HepG2 (cell line): ENCODE data around the gene TXNRD3. TPM values are rescaled to one million over a fixed set of nuclear protein-coding genes. Genes with fewer than 3 reads are reported as not detected.
A peak's percentile ranks its signal among the peaks of the same experiment; 100 is the strongest.

Experiments
- CC2D1A ChIP-seq: sonication (generic); formaldehyde crosslinking; IDR thresholded peaks from 2 replicates; pipeline ENCODE4 v1.8.1; 2023; ENCODE audit warnings: mild to moderate bottlenecking, missing genetic modification reagents
- ELK4 ChIP-seq: sonication (generic); formaldehyde crosslinking; IDR thresholded peaks from 2 replicates; pipeline ENCODE4 v1.9.0; 2021; ENCODE audit warnings: missing genetic modification reagents, borderline replicate concordance
- FOXA3 ChIP-seq: IDR thresholded peaks from 2 replicates; pipeline ENCODE4 v1.6.1; 2016; ENCODE audit warnings: missing genetic modification reagents, missing compliant biosample characterization
- HOXA7 ChIP-seq: sonication (generic); formaldehyde crosslinking; IDR thresholded peaks from 2 replicates; pipeline ENCODE4 v1.8.1; 2022; ENCODE audit warnings: mild to moderate bottlenecking, missing genetic modification reagents, moderate library complexity
- IKZF1 ChIP-seq: fragments of 450-650 bp; IDR thresholded peaks from 2 replicates; pipeline ENCODE4 v1.7.1; 2016
- KAT8 ChIP-seq: IDR thresholded peaks from 2 replicates; pipeline ENCODE4 v1.6.1; 2016; ENCODE audit warnings: missing genetic modification reagents, missing compliant biosample characterization
- KLF16 ChIP-seq, 2 experiments: sonication (generic) in 1 of 2; formaldehyde crosslinking in 1 of 2; IDR thresholded peaks; 2 replicates each; pipeline versions ENCODE4 v1.6.1 to v1.8.0; 2016 to 2023; ENCODE audit warnings: missing genetic modification reagents in 2 of 2, missing compliant biosample characterization in 1 of 2
- MIXL1 ChIP-seq: IDR thresholded peaks from 2 replicates; pipeline ENCODE4 v1.6.1; 2016
- MLLT10 ChIP-seq: sonication (generic); formaldehyde crosslinking; IDR thresholded peaks from 2 replicates; pipeline ENCODE4 v1.4.0; 2020; ENCODE audit warnings: missing genetic modification reagents
- PAF1 ChIP-seq: IDR thresholded peaks from 2 replicates; pipeline ENCODE4 v1.6.1; 2016; ENCODE audit warnings: missing genetic modification reagents, missing compliant biosample characterization
- PCBP2 ChIP-seq: fragments of 200-400 bp; formaldehyde crosslinking; optimal IDR thresholded peaks from 2 replicates; pipeline ENCODE3; 2018; ENCODE audit warnings: low read length, low read depth; ENCODE audit not compliant: poor library complexity, severe bottlenecking
- PHF21A ChIP-seq: sonication (generic); formaldehyde crosslinking; IDR thresholded peaks from 2 replicates; pipeline ENCODE4 v1.5.0; 2020; ENCODE audit warnings: mild to moderate bottlenecking, missing genetic modification reagents
- RFX1 ChIP-seq: fragments of 450-650 bp; IDR thresholded peaks from 2 replicates; pipeline ENCODE4 v1.6.1; 2017
- SP5 ChIP-seq: IDR thresholded peaks from 2 replicates; pipeline ENCODE4 v1.6.1; 2016; ENCODE audit warnings: low read depth, borderline replicate concordance
- SRSF9 ChIP-seq: fragments of 200-400 bp; formaldehyde crosslinking; IDR thresholded peaks from 2 replicates; pipeline ENCODE4 v1.6.1; 2018; ENCODE audit warnings: borderline replicate concordance, mild to moderate bottlenecking, low read depth, low read length; ENCODE audit not compliant: insufficient read depth, poor library complexity, severe bottlenecking
- ZBTB38 ChIP-seq: sonication (generic); formaldehyde crosslinking; IDR thresholded peaks from 2 replicates; pipeline ENCODE4 v1.5.1; 2020; ENCODE audit warnings: mild to moderate bottlenecking, missing genetic modification reagents
- ZBTB46 ChIP-seq: sonication (generic); formaldehyde crosslinking; IDR thresholded peaks from 2 replicates; pipeline ENCODE4 v1.4.0; 2020; ENCODE audit warnings: mild to moderate bottlenecking, missing genetic modification reagents, borderline replicate concordance
- ZFP82 ChIP-seq: sonication (generic); formaldehyde crosslinking; IDR thresholded peaks from 2 replicates; pipeline ENCODE4 v1.5.1; 2020; ENCODE audit warnings: mild to moderate bottlenecking, missing genetic modification reagents, borderline replicate concordance
- ZNF205 ChIP-seq: IDR thresholded peaks from 2 replicates; pipeline ENCODE4 v1.6.1; 2018; ENCODE audit warnings: missing biosample characterization, missing genetic modification reagents
- ZNF280D ChIP-seq: sonication (generic); formaldehyde crosslinking; IDR thresholded peaks from 2 replicates; pipeline ENCODE4 v1.5.1; 2020; ENCODE audit warnings: mild to moderate bottlenecking, missing genetic modification reagents
- ZNF510 ChIP-seq: sonication (generic); formaldehyde crosslinking; IDR thresholded peaks from 2 replicates; pipeline ENCODE4 v1.4.0; 2020; ENCODE audit warnings: low read depth, mild to moderate bottlenecking, missing genetic modification reagents
- ZNF549 ChIP-seq: sonication (generic); formaldehyde crosslinking; IDR thresholded peaks from 2 replicates; pipeline ENCODE4 v1.5.0; 2020; ENCODE audit warnings: missing genetic modification reagents
- ZNF780A ChIP-seq: sonication (generic); formaldehyde crosslinking; IDR thresholded peaks from 2 replicates; pipeline ENCODE4 v1.8.0; 2022; ENCODE audit warnings: mild to moderate bottlenecking, missing genetic modification reagents, moderate library complexity
- ZNF792 ChIP-seq: IDR thresholded peaks from 2 replicates; pipeline ENCODE4 v1.6.1; 2016
- polyA plus RNA-seq, 8 experiments: library from polyadenylated mRNA; depleted of rRNA in 3 of 8; stranded (reverse) in 7 of 8; unstranded in 1 of 8; fragments of >200 nt; fragmentation: Illumina TruSeq in 4 of 8; extraction: Trizol in 4 of 8; gene quantifications; 2 replicates each; pipeline versions ENCODE4 v1.2.1 to v1.2.3, GENCODE V29; 2011 to 2016; ENCODE audit warnings: low read depth in 4 of 8, missing spikeins in 1 of 8, mixed read lengths in 1 of 8; ENCODE audit not compliant: insufficient read depth in 1 of 8
- total RNA-seq, 5 experiments: library from RNA; depleted of rRNA; stranded (reverse); fragments of >200 nt; fragmentation: Illumina TruSeq; extraction: Trizol; gene quantifications; 2 replicates each; pipeline ENCODE4 v1.2.3, GENCODE V29; 2016; ENCODE audit warnings: low read depth in 1 of 5

Gene TXNRD3
- total and polyA plus RNA-seq, 2 of the 13 experiments (the other 11 are each of a cell fraction or from before 2014, with no cell fraction given) = 4.8 to 20.7 TPM

DNA sequence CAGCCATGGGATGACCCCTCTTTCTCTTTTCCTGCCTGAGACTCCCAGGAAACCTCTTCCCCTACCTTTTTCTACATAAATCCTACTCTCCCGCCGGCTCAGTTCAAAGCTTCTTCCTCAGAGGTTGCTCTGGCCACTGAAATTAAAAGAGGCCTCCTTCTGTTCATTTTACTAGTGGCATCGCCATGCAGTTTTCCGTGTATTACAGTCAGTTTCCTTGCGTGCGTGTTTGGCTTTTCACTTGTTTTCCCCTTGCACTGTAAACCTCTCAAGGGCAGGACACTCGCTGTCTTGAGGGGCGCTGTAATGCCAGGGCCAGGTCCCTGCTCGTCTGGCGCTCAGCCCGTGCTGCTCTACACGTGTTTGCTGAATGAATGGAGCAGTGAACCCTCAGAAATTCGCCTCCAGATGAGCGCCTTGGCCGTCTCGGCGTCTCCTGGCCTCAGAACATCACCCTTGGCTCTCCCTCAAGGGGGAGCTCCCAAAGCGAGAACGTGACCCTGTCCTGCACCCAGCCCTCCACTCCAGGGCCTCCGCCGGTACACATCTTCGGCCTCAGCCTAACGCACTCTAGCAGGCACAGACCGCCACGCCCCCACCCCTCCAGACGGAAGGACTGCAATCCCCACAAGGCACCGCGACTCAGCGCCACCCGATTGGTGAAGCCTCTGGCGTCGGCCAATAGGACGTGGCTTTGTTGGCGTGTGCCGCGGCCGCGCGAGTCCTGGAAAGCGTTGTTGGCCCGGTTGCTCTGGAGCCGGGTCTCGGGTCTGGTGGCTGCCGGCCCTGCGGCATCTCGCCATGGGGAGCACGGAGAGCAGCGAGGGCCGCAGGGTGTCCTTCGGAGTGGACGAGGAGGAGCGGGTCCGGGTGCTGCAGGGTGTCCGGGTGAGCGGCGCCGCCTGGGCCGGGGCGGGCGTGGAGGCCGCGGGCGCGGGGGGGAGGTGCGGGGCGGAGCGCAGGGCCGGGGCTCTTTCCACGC lies 48.9 kb upstream of the TXNRD3 start, which contains the start of gene CHCHD6 (continued):
- TF ChIP-seq ZNF280D (CRISPR knock-in tag) (peak; percentile 51; the same call in 1 of the 2 replicates), MLLT10 (no peak), PHF21A (CRISPR knock-in tag) (peak; percentile 47), ZNF205 (CRISPR knock-in tag) (no peak; the same call in 1 of the 2 replicates), ZNF510 (CRISPR knock-in tag) (no peak), HOXA7 (CRISPR knock-in tag) (no peak), MIXL1 (CRISPR knock-in tag) (0 out of 2 replicates have a peak, but pooled peaks have one; percentile 16), ZBTB38 (CRISPR knock-in tag) (peak; percentile 51; the same call in 1 of the 2 replicates), KAT8 (CRISPR knock-in tag) (peak; percentile 56; the same call in 1 of the 2 replicates), IKZF1 (no peak), SP5 (no peak), RFX1 (no peak), PCBP2 (no peak), ELK4 (CRISPR knock-in tag) (no peak), SRSF9 (no peak), ZFP82 (CRISPR knock-in tag) (no peak), KLF16 (CRISPR knock-in tag; IDR thresholded peaks at IDR 0.05) (peak; percentile 25 to 85; a peak in 2 of 4 replicates), FOXA3 (CRISPR knock-in tag) (peak; percentile 41), CC2D1A (CRISPR knock-in tag) (no peak), ZBTB46 (CRISPR knock-in tag) (no peak), ZNF549 (CRISPR knock-in tag) (no peak), PAF1 (no peak), ZNF780A (CRISPR knock-in tag) (0 out of 2 replicates have a peak, but pooled peaks have one; percentile 51), ZNF792 (CRISPR knock-in tag) (no peak; the same call in 1 of the 2 replicates)
